ENCODE results near the gene TMEM120A.
"Not testable (repeated sequence)": the region's sequence is repeated elsewhere in the genome, so short reads cannot be mapped to it uniquely, and the experiment has no call there.

DNA sequence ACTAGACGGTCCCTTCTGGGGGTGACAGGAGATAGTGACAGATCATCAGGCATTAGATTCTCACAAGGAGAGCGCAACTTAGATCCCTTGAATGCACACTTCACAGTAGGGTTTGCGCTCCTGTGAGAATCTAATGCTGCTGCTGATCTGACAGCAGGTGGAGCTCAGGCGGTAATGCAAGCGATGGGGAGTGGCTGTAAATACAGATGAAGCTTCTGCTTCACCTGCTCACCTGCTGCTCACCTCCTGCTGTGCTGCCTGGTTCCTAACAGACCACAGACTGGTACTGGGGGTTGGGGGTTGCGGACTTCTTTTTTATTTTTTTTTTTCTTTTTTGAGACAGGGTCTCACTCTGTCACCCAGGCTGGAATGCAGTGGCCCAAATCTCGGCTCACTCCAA lies 35.3 kb upstream of the TMEM120A start:
- not testable (repeated sequence) for TF ChIP-seq CTCF, EZH2, EZH2phosphoT487 (IDR thresholded peaks at IDR 0.05)

Data from neural progenitor cell (in vitro differentiated cells).